Measurements from ENCODE around the gene UNC93A. TPM values are rescaled to one million over a fixed set of nuclear protein-coding genes. Genes with fewer than 3 reads are reported as not detected.

Gene UNC93A
- total and polyA plus RNA-seq, 8 donors, result not detected

- Histone ChIP-seq H3K4me3 (no peak overlapping the region), H3K27ac (no peak overlapping the region), H3K27me3 (no peaks in the 10 kb centered on the region), H3K9me3 (no peaks in the 10 kb centered on the region), H3K4me1 (no peaks in the 10 kb centered on the region), H3K36me3 (no peaks in the 10 kb centered on the region)
- no peak for ATAC-seq
- WGBS, 2 donors, result 39 to 40% methylated on average over 3 of the region's 3 CpGs
- no peak for FAIRE-seq
- DNase-seq, result no peak
- TF ChIP-seq CTCF (IDR thresholded peaks at IDR 0.05), result no peak
- intact Hi-C loops (cut with DNase I), result no loop called here
These were observed 50.8 kb downstream of the UNC93A start for GRCh38 chr6:167341665-167342655.

- FAIRE-seq, result no peak
These were observed 51.9 kb downstream of the UNC93A start for GRCh38 chr6:167342879-167343610.

GRCh38 chr6:167345348-167345747 lies 54.2 kb downstream of the UNC93A start:
- ATAC-seq (no peak), FAIRE-seq (no peak)

More at GRCh38 chr6:167342879-167343610, 51.9 kb downstream of the UNC93A start:
- DNase-seq (no peak), ATAC-seq (no peak)
- Histone ChIP-seq H3K4me1 (no peaks in the 10 kb centered on the region), H3K27me3 (no peaks in the 10 kb centered on the region), H3K4me3 (no peak overlapping the region), H3K9me3 (no peaks in the 10 kb centered on the region), H3K27ac (no peak overlapping the region), H3K36me3 (no peaks in the 10 kb centered on the region)
- no peak for TF ChIP-seq CTCF (IDR thresholded peaks at IDR 0.05)
- WGBS, 2 donors, result 77 to 91% methylated on average over 14 of the region's 14 CpGs
- intact Hi-C loops (cut with DNase I), result no loop called here

GRCh38 chr6:167345960-167346359 lies 54.8 kb downstream of the UNC93A start:
- Histone ChIP-seq H3K27ac (no peak overlapping the region), H3K27me3 (no peaks in the 10 kb centered on the region), H3K36me3 (no peaks in the 10 kb centered on the region), H3K4me1 (no peaks in the 10 kb centered on the region), H3K9me3 (no peaks in the 10 kb centered on the region), H3K4me3 (no peak overlapping the region)
- WGBS, 2 donors, result 58 to 70% methylated on average over 4 of the region's 4 CpGs
- no peak for ATAC-seq
- DNase-seq, result no peak
- TF ChIP-seq CTCF (IDR thresholded peaks at IDR 0.05), result no peak
- FAIRE-seq, result no peak
- intact Hi-C loops (cut with DNase I), result no loop called here

More at GRCh38 chr6:167345348-167345747, 54.2 kb downstream of the UNC93A start:
- no peaks in the 10 kb centered on the region for H3K27me3 ChIP-seq
- H3K4me1 ChIP-seq, result no peaks in the 10 kb centered on the region
- intact Hi-C loops (cut with DNase I), result no loop called here
- no peak for TF ChIP-seq CTCF (IDR thresholded peaks at IDR 0.05)
- no peak overlapping the region for H3K27ac ChIP-seq
- H3K9me3 ChIP-seq, result no peaks in the 10 kb centered on the region
- no peak for DNase-seq
- no peak overlapping the region for H3K4me3 ChIP-seq
- no peaks in the 10 kb centered on the region for H3K36me3 ChIP-seq
